Measurements from ENCODE around the gene NACC2.

Gene NACC2

DNA sequence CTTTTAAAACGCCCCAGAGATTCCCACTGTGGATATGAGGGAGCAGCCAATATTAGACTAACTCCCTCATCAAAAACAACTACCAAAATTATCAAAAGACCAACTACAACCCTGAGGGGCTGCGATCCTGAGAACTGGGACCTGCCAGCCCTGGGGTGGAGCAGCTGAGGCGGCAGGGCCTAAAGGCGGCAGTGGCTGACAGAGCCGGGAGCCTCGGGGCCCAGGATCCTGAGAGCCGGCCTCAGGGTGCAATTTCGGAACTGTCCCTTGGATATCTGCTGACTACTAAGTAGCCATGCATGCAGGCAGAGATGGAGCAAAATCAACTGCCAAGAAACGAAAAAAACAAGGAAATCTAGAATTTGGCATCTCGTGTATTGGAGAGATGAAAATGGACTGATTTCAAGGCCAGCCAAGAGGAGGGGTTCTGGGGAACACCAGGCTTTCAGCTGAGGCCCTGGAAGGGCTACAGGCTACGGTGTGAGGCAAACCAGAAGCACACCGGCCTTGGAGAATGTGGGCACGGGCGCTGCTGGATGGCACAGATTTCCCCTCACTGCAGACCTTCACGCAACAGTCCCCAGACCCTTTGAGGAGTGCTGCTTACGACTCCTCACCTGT lies 70.3 kb downstream of the NACC2 start:
- no peak for DNase-seq (ENCODE audit: low read depth in 1 of 2, low spot score in 1 of 2)

DNA sequence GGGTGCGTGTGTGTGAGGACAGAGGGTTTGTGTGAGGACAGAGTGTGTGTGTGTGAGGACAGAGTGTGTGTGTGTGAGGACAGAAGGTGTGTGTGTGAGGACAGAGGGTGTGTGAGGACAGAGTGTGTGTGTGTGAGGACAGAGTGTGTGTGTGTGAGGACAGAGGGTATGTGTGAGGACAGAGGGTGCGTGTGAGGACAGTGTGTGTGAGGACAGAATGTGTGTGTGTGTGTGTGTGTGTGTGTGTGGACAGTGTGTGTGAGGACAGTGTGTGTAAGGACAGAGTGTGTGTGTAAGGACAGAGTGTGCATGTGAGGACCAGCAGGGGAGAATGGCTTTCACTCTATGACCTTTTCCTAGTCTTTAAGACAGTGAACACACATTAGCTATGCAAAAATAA lies 70.8 kb downstream of the NACC2 start:
- DNase-seq (ENCODE audit: low read depth in 1 of 2, low spot score in 1 of 2) = no peak

DNA sequence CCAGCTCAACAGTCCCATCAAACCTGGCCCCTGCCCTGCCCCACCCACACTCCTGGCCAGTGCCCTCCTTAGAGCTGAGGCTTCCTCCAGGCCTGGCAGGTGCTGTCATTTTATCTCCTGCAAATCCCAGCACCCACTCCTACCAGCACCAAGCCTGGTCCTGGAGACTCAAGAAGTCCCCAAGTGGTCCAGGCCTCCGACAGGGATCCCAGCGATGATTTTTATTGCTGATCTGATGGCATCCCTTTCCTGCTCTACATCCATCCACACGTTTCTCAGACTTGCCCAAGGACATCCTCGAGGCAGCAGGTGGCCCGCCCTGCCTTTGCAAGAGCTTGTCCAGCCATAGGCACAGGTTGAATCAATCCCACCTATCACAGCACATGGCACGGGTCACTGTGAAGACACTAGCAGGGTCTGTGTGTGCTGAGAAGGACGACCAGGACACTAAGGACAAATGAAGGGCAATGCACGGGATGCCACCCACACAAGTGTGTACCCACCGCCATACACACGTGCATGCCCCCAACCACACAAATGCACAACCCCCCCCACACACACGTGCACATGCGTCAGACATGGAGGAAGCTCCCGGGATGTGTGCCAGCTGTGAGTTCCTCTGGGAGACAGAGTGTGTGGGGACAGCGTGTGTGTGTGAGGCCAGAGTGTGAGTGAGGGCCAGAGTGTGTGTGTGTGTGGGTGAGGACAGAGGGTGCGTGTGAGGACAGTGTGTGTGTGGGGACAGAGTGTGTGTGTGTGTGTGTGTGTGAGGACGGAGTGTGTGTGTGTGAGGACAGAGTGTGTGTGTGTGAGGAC lies 71.5 kb downstream of the NACC2 start:
- DNase-seq (ENCODE audit: low read depth in 1 of 2, low spot score in 1 of 2) = no peak

DNA sequence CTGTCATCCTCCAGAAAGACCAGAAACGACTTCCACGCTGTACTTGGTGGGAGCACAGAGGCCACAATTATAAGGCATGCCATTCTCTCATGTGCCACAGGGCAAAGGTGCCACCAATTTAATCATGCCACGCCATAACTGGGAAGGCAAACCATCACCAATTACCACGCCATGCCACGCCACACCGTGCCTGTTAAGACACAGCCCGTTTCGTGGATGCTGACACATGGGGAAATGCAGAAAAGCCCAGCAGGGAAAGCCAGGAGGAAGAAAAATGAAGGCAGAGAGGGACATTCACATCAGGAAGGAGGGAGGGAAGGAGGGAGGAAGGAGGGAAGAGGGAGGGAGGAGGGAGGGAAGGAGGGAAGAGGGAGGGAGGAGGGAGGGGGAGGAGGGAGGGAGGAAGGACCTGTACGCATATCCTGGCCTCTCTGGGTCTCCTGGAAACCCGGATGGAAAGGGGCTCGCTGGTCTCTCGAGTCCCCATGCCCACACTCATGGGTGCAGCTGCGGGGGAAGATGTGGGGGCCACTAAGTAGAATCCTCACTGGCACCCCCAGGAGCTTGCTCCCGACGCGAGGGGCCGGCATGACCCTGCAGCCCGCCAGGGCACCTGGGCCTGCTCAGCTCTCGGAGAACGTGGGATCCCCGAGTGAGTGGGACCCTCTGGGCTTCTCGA lies 72.2 kb downstream of the NACC2 start:
- DNase-seq (ENCODE audit: low read depth in 1 of 2, low spot score in 1 of 2) = no peak

DNA sequence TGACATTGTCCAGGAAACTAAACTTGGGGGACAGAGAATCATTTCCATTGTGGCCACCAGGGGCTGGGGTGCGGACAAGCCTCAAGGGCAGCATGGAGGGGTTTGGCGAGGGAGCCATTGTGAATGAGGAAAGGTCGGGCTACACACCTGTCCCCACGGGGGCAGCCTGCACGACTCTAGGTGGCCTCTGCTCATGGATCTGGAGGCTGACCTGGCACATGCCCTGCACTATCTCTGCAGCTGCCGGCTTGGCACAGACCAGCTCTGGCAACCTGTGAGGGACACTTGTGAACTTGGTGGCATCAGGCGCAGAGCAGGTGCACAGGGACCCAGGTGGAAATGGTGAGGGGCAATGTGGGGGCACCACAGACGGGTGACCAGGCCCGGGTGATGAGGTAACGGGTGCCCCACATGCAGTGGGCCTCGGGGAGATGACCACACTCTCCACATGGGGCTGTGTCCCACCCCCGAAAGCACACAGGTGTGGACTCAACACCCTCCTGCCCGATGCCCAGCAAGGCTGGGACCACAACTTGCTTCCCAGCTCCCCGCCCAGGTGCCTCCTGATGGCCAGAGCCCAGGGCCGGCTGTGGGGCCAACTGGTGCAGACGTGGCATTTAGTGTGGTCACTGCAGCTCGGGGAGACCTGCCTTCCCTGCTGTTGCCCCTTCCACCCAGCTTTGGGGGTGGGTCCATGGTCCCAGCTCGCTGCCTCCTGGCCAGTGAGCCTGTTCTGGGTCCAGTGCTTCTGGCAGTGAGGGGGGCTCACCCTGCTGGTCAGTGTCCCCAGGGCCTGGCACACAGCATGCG lies 73.0 kb downstream of the NACC2 start:
- DNase-seq (ENCODE audit: low read depth in 1 of 2, low spot score in 1 of 2) = no peak

DNA sequence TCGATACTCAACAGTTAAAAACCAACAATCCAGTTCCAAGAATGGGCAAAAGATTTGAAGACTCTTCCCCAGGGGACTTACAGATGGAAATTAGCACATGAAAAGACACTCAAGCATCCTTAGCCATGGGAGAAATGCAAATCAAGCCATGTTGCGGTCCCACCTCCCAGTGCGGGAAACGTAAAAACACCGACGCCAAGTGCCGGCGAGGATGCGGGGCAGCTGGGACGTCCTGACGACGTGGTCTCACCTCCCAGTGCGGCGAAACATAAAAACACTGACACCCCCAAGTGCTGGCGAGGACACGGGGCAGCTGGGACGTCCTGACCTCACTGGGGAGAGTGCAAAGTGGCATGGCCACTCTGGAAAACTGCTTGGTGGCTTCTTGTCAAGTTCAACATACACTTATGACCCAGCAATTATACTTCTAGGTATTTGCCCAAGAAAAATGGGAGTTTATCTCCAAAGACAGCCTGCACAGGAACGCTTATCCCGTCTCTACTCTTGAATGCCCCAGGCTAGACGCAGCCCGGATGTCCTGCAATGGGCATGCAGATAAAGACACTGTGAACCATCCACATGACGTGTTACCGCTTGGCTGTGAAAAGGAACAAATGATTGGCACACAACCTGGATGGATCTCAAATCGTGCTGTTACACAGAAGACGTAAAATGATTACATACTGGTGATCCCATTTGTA lies 73.8 kb downstream of the NACC2 start:
- no peak for DNase-seq (ENCODE audit: low read depth in 1 of 2, low spot score in 1 of 2)

DNA sequence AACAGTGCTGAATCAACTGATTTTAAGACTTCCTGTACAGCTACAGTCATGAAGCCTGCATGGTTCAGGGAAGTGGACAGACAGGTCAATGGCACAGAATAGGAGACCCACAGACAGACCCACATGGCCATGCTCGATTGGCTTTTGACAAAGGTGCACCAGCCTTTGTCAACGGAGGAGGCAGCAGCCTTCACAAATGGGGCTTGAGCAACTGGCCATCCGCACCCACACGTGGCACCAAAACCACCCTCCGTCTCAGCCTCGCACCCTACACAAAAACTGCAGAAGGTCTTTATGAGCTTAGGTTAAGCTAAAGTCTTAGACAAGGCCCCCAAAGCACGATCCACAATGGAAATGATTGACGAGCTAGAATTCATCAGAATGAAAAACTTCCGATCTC lies 74.4 kb downstream of the NACC2 start:
- DNase-seq (ENCODE audit: low read depth in 1 of 2, low spot score in 1 of 2) = no peak

DNA sequence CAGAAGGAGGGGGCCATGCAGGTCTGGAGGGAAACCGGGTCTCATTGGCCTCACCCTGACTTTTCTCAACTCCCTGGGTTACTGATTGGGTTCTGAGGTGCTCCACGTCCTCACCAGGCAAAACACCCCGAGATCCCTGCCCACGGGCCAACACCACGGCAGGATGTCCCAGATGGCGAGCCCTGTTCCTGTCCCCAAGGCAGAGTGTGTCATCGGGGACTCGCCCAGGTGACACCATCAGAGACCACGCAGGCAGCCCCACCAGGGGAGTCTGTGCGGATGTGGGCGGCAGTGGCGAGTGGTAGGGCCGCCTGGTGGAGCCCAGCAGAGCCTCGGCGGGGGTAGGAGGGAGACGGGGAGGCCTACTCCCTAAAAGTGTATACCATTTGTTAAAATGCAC lies 74.9 kb downstream of the NACC2 start:
- DNase-seq (ENCODE audit: low read depth in 1 of 2, low spot score in 1 of 2) = no peak

DNA sequence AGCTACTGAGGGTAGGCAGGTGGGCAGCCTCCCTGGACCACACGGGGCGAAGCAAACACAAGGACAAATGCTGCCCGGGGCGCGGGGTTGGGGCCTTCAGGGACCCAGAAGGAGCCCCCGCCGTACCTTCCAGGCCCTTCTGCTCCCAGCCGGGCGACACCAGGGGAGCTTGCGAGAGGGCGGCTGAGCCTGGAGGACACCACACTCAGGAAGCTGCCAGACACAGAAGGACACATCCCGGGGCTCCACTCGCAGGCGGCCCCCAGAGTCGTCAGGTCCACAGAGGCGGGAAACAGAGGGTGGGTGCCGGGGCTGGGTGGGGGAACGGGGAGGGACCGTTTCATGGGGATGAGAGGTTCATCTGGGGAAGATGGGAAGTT lies 75.4 kb downstream of the NACC2 start:
- DNase-seq (ENCODE audit: low read depth in 1 of 2, low spot score in 1 of 2) = no peak

DNA sequence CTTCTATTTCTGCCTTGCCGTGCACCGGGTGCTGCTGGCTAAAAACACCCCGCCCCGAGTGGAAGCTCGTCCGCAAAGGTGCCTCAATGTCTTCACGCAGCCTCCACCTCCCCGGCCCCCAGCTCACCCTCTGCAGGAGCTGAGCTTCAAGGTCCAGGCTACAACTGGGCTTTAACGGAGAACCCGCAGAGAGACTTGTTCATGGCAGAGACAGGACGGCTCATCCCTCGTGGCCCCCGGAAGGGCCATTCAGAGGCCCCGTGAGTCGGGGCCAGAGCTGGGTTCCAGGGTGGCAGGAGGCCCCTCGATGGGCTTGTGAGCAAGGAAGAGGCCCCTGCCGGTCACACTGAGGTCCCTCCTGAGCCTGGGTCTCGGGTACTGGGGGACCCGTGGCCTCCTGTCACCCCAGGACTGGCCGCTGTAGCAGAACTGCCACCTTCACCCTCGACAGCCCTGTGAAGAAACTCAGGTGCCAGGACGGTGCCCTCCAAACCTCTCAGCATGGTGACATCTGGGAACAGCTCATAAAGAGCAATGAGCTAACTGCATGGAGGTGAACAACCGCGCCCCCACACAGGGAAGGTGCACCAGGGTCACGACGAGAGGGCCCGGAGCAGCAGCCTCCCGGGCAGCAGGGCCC lies 75.9 kb downstream of the NACC2 start:
- no peak for DNase-seq (ENCODE audit: low read depth in 1 of 2, low spot score in 1 of 2)

DNA sequence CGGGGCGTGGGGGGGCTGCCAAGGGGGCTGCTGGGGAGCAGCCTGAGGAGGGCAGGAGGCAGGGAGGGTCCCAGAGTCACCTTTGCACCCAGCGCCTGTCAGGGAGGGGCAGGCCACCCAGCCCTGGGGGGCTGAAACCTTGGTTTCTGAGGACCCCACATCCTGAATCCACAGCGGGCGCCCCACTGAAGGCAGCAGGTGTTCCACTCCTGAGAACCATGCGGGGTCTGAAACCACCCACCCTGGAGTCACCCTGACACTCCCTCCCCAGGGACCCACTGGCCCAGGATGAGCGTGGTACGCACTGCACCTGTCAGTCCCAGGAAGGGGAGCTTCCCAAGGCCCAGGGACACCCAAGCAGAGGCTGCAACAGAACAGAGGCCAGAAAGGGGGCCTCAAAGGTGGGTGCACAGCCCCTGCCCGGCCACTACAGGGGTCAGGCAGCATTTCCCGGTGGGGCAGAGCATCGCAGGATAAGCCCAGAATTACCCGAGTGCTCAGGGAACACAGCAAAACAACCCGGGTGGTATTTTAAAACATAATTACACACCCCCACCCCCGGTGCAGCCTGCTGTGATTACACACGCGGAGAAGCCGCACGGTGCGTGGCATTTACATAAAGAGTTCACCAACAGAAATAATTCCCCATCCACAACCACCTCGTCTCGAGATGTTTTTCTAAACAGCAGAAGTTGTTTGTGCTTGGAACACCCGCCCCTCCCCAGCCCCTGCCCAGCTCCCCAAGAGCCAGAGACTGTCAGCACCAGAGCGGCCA lies 76.6 kb downstream of the NACC2 start:
- DNase-seq (ENCODE audit: low read depth in 1 of 2, low spot score in 1 of 2) = no peak

DNA sequence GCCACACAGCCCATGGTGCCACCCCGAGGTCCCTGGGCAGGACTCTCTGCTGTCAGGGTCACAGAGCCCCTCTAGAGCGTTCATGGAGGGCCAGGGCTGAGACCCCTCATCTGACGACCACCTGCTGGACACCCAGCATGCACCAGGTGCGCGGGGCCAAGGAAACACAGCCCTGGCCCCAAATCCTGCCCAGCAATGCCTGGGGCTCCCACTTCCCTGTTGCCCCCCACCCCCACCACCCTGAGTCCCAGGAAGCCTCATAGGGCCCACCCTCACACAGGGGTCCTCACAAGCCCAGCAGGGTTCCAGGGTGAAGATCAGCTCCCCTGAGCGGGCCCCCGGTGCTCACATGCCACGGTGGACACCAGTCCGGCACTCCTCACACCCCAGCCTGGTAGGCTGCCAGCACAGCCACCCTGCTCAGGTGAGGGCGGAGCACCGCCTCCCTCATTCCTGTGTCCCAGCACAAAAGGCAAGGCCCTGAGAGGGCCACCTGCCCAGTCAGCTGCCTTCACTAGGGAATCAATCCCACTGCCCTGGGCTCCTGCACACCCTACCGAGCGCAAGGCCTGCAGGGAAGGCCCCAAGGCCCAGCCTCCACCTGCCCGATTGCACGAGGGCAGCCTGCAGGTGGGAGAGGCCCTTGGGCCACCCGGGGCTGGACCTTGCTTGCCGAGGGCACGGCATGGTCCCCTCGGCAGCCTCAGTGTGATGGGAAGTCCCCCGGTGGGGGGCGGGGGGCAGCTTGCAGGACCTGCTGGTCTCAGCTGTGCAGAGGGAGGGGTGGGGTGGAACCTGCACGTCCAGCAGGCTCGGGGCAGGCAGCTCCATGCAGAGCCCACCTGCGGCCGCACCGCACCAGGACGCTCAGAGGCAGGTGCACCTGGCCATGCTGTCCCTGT lies 77.5 kb downstream of the NACC2 start:
- DNase-seq (ENCODE audit: low read depth in 1 of 2, low spot score in 1 of 2) = no peak

DNA sequence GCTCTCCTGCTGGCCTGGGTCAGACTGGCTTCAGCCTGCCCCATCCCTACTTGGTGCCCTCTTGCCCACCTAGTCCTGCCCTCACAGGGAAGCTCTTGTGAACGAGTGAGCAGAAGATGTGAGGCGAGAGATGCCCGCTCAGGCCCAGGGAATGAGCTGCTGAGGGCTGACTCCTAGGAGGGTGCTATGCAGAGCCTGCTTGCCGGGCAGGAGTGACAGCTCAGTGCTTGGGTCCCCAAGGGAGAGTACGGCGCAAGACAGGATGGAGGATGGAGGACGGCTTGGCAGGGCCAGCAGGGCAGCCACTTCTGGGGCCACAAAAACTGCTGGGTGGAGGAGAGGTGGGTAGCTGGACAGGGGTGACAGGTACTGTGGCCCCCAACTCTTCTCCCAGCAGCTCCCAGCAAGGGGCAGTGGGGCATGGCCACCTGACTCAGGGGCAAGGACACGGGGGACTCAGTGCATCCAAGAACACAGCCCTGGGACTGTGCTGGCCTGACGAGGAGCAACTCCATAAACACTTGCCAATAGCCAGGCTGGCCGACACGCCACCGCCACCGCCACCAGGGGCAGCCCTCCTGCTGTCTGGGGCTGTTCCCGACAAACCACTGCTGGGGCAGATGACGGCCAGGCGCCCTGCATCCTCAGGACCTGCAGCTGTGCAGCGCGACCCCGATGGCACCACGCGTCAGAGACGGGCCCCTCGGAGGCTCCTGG lies 78.4 kb downstream of the NACC2 start:
- DNase-seq (ENCODE audit: low read depth in 1 of 2, low spot score in 1 of 2) = no peak

DNA sequence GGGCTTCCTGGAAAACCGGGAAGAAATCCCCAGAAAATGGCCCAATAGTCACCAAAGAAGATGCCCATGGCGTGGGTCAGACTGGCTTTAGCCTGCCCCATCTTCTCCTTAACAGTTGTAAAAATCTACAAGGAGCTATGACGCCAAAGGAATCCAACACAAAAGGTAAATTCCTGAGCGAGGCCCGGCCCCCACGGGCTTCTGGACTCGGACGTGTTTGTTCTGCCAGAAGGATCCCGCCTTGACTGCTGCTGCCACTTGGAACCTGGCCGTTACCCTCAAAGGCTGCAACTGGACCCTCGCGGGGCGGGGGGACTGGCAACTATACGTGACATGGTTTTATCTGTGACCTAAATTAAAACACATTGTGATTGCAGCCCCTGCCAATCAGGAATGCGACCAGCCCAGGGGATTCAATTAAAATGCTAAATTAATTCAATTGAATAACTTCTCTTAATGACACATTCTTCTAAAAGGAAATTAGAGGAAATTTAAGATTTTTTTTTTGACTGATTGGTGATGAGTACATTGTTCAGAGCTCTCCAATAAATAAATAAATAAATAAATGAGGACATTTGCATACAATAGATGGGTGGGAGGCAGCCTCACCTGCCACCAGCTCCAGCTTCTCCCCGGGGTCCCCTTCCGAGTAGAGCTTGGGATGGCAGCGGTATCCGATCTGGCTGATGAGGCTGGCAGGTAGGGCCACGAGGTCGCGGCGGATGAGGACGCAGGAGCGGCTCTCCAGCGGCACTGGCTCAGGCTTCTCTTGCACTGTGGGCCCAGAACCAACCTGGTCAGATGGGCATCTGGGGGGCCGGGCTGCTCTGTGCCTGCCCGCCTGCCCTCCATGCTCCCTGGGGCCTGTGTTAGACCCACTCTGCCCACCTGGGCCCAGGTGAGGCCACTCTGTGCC lies 79.2 kb downstream of the NACC2 start:
- DNase-seq (ENCODE audit: low read depth in 1 of 2, low spot score in 1 of 2) = no peak

DNA sequence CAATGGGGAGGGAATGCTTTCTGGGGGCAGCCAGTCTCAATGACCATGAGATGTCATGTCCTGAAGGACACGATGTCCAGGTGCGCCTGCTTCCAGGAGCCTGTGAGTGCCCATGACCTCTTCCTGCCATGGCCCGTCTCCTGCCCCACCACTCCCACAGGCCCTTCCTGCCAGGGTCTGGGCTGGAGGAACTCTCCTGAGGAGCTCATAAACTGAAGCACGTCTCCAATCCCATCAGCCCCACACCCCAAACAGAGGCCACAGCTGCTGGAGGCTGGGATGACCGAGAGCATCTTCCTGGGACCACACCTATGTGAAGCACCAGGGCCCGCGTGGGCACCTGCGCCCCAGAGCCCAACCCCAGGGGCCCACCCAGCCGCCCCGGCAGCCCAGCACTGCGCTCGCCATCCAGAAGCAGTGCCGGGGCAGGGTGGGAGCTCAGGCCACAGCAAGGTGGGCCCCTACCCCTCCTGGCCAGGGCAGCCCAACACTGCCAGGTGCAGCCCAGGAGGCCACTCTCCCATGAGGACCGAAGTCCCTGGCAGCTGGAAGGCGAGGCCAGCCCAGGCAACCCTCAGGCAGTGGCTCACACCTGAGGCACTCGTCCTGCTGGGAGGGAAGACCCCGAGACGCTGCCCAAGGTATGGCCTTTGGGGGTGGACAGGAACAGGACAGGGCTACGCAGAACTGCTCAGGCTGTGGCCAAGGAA lies 80.0 kb downstream of the NACC2 start:
- DNase-seq (ENCODE audit: low read depth in 1 of 2, low spot score in 1 of 2) = no peak

DNA sequence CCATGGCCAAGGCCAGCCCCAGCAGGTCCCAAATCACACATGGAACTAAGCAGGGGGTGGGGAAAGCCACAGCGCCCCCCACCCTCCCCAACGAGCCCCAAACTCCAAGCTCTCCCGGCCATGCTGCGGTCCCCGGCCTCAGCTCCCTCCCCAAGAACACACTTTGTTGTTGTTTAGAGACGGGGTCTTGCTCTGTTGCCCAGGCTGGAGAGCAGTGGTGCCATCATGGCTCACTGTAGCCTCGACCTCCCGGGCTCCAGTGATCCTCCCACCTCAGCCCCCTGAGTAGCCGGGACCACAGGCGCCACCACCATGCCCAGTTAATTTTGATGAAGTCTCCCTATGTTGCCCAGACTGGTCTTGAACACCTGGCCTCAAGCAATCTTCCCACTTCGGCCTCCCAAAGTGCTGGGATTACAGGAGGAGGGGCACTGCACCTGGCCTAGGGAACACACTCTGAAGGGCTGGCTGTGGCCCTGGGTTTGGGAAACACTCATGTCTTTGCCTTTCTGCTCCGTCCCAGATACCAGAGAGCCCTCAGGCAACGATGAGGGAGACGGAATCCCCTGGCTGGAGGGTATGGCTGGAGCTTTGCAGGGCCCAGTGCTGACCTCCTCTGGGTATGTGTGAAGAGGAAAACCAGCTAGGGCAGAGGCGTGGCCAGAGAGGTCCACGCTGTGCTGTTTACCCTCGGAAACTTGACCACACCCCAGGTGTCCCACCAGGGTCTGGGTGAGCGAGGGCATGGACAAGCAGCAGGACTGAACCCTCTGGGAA lies 80.8 kb downstream of the NACC2 start:
- DNase-seq (ENCODE audit: low read depth in 1 of 2, low spot score in 1 of 2) = no peak

Data from stimulated activated CD4-positive, alpha-beta T cell treated with anti-CD3 and anti-CD28 coated beads, Interleukin-15, amount 100 ng/mL, for 1 hour (primary cell).